Astrocyte (in vitro differentiated cells and primary cell): ENCODE data around the gene WDR6.

Experiments used
- CTCF ChIP-seq: IDR thresholded peaks from 2 replicates; pipeline ENCODE4 v1.5.1; 2011; ENCODE audit warnings: low read depth, mild to moderate bottlenecking, inconsistent platforms, low read length, moderate library complexity; ENCODE audit not compliant: insufficient read depth
- EZH2 ChIP-seq: IDR thresholded peaks from 2 replicates; pipeline ENCODE4 v1.6.1; 2012; ENCODE audit warnings: mild to moderate bottlenecking, low read length, inconsistent platforms; ENCODE audit not compliant: insufficient read depth

- no peak for TF ChIP-seq CTCF
- no peak for TF ChIP-seq EZH2
Measured at GRCh38 chr3:49005303-49005680, 1.9 kb upstream of the WDR6 start.
